HT-29 (cell line): Measurements from ENCODE around the gene FAM170B. TPM values are rescaled to one million over a fixed set of nuclear protein-coding genes. Genes with fewer than 3 reads are reported as not detected.

Source experiments
- DNase-seq: peaks from one replicate; pipeline ENCODE4 v3.0.0-alpha.2; 2015; ENCODE audit warnings: low spot score
- total RNA-seq: library from RNA; depleted of rRNA; stranded (reverse); fragments of >200 nt; shearing (Covaris generic); gene quantifications from 2 replicates; pipeline ENCODE4 v1.2.3, GENCODE V29; 2014

Gene FAM170B
- total RNA-seq, 1 experiment from 2014 or later, result not detected

- DNase-seq, result no peak
Observed at GRCh38 chr10:49123981-49124950, 9.6 kb downstream of the FAM170B start.

GRCh38 chr10:49120911-49121310, 12.9 kb downstream of the FAM170B start:
- DNase-seq, result no peak

- no peak for DNase-seq
Observed at GRCh38 chr10:49119746-49120145, 14.1 kb downstream of the FAM170B start.

- DNase-seq, result no peak
Observed at GRCh38 chr10:49118430-49119074, 15.3 kb downstream of the FAM170B start.

- DNase-seq, result no peak
Observed at GRCh38 chr10:49117376-49118070, 16.3 kb downstream of the FAM170B start.

- no peak for DNase-seq
Observed at GRCh38 chr10:49116509-49117375, 17.1 kb downstream of the FAM170B start.

- DNase-seq, result no peak
Observed at GRCh38 chr10:49115796-49116508, 17.9 kb downstream of the FAM170B start.

GRCh38 chr10:49115015-49115795, 18.6 kb downstream of the FAM170B start, which contains the start of gene VSTM4:
Gene VSTM4 (minus strand): TSS chr10:49115522. CDS start chr10:49115485, 37 bp downstream.
- DNase-seq, result no peak

GRCh38 chr10:49114718-49115014, 19.2 kb downstream of the FAM170B start:
- no peak for DNase-seq

GRCh38 chr10:49113741-49114141, 20.1 kb downstream of the FAM170B start:
- no peak for DNase-seq

GRCh38 chr10:49112851-49113250, 21.0 kb downstream of the FAM170B start:
- DNase-seq, result no peak

GRCh38 chr10:49112098-49112497, 21.7 kb downstream of the FAM170B start:
- DNase-seq, result no peak

GRCh38 chr10:49111320-49111698, 22.5 kb downstream of the FAM170B start:
- no peak for DNase-seq

GRCh38 chr10:49110684-49111319, 23.0 kb downstream of the FAM170B start:
- no peak for DNase-seq

GRCh38 chr10:49109669-49110340, 24.0 kb downstream of the FAM170B start:
- no peak for DNase-seq

GRCh38 chr10:49108656-49109055, 25.2 kb downstream of the FAM170B start:
- no peak for DNase-seq

GRCh38 chr10:49107887-49108267, 25.9 kb downstream of the FAM170B start:
- no peak for DNase-seq

- DNase-seq, result no peak
Observed at GRCh38 chr10:49107111-49107886, 26.5 kb downstream of the FAM170B start.
